ENCODE results near the gene KRT33B. TPM values are rescaled to one million over a fixed set of nuclear protein-coding genes. Genes with fewer than 3 reads are reported as not detected.

The KRT33B gene
- total and polyA plus RNA-seq, 2 experiments from 2014 or later = not detected

DNA sequence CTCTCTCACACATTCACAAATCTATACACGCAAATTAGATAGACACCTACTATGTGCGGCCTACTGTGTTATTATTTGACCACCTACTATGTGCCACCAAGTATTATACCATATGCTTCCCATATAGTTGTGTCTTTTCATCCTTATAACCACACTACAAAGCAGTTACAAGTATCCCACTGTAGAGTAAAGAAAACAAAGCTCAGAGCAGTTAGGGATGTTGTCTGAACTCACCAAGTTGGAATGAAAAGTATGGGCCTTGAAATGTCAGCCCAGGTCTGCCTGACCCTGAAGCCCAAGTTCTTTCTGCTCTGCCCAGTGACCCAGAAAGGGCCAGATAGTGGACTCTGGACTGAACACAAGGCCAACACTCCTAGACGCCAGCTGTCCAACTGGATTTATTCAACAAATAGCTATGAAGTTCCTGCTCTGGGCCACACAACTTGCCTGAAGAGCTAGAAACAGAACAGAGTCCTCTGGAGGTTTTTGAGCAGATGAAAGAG is 46.3 kb upstream of the KRT33B start:
- Histone ChIP-seq H3K4me3 (no peak overlapping the region), H3K9me3 (ENCODE audit: low read depth) (no peaks in the 10 kb centered on the region), H3K4me1 (ENCODE audit: low read depth) (no peaks in the 10 kb centered on the region), H3K27ac (no peak overlapping the region), H3K36me3 (no peaks in the 10 kb centered on the region), H3K27me3 (peaks cover 14% of the 10 kb centered on the region)
- no peak for TF ChIP-seq CTCF (IDR thresholded peaks at IDR 0.05; ENCODE audit: low read depth, low read length)
- DNase-seq (ENCODE audit: low read depth in 1 of 2, low spot score in 1 of 2) = no peak

- peaks cover 11% of the 10 kb centered on the region for H3K27me3 ChIP-seq
- H3K9me3 ChIP-seq (ENCODE audit: low read depth) = no peaks in the 10 kb centered on the region
- H3K27ac ChIP-seq = no peak overlapping the region
- no peaks in the 10 kb centered on the region for H3K36me3 ChIP-seq
- TF ChIP-seq CTCF (IDR thresholded peaks at IDR 0.05; ENCODE audit: low read depth, low read length) = no peak
- DNase-seq (ENCODE audit: low read depth in 1 of 2, low spot score in 1 of 2) = no peak
- no peak overlapping the region for H3K4me3 ChIP-seq
- H3K4me1 ChIP-seq (ENCODE audit: low read depth) = no peaks in the 10 kb centered on the region
Observed at GRCh38 chr17:41415411-41415810, 45.8 kb upstream of the KRT33B start.

- no peaks in the 10 kb centered on the region for H3K9me3 ChIP-seq (ENCODE audit: low read depth)
- DNase-seq (ENCODE audit: low read depth in 1 of 2, low spot score in 1 of 2) = no peak
- no peak overlapping the region for H3K4me3 ChIP-seq
- no peak for TF ChIP-seq CTCF (IDR thresholded peaks at IDR 0.05; ENCODE audit: low read depth, low read length)
- no peaks in the 10 kb centered on the region for H3K36me3 ChIP-seq
- no peak overlapping the region for H3K27ac ChIP-seq
- no peaks in the 10 kb centered on the region for H3K27me3 ChIP-seq
- H3K4me1 ChIP-seq (ENCODE audit: low read depth) = no peaks in the 10 kb centered on the region
Observed at GRCh38 chr17:41413982-41414381, 44.4 kb upstream of the KRT33B start.

- Histone ChIP-seq H3K36me3 (no peaks in the 10 kb centered on the region), H3K4me1 (ENCODE audit: low read depth) (no peaks in the 10 kb centered on the region), H3K27me3 (peaks cover 2% of the 10 kb centered on the region), H3K4me3 (no peak overlapping the region), H3K27ac (no peak overlapping the region), H3K9me3 (ENCODE audit: low read depth) (no peaks in the 10 kb centered on the region)
- no peak for TF ChIP-seq CTCF (IDR thresholded peaks at IDR 0.05; ENCODE audit: low read depth, low read length)
- DNase-seq (ENCODE audit: low read depth in 1 of 2, low spot score in 1 of 2) = no peak
Observed at GRCh38 chr17:41413353-41413957, 43.8 kb upstream of the KRT33B start.

GRCh38 chr17:41411072-41411840 is 41.6 kb upstream of the KRT33B start:
- Histone ChIP-seq H3K27ac (no peak overlapping the region), H3K9me3 (ENCODE audit: low read depth) (no peaks in the 10 kb centered on the region), H3K4me1 (ENCODE audit: low read depth) (no peaks in the 10 kb centered on the region), H3K27me3 (peaks cover 2% of the 10 kb centered on the region), H3K4me3 (no peak overlapping the region), H3K36me3 (no peaks in the 10 kb centered on the region)
- TF ChIP-seq CTCF (IDR thresholded peaks at IDR 0.05; ENCODE audit: low read depth, low read length) = no peak
- no peak for DNase-seq (ENCODE audit: low read depth in 1 of 2, low spot score in 1 of 2)

Measured in cardiac muscle cell (in vitro differentiated cells and primary cell).